ENCODE data around the gene STARD3. TPM values are rescaled to one million over a fixed set of nuclear protein-coding genes. Genes with fewer than 3 reads are reported as not detected.

The STARD3 gene
- total and polyA plus RNA-seq, 2 of the 13 experiments (the other 11 are each of a cell fraction or from before 2014, with no cell fraction given): 34.6 to 100 TPM

DNA sequence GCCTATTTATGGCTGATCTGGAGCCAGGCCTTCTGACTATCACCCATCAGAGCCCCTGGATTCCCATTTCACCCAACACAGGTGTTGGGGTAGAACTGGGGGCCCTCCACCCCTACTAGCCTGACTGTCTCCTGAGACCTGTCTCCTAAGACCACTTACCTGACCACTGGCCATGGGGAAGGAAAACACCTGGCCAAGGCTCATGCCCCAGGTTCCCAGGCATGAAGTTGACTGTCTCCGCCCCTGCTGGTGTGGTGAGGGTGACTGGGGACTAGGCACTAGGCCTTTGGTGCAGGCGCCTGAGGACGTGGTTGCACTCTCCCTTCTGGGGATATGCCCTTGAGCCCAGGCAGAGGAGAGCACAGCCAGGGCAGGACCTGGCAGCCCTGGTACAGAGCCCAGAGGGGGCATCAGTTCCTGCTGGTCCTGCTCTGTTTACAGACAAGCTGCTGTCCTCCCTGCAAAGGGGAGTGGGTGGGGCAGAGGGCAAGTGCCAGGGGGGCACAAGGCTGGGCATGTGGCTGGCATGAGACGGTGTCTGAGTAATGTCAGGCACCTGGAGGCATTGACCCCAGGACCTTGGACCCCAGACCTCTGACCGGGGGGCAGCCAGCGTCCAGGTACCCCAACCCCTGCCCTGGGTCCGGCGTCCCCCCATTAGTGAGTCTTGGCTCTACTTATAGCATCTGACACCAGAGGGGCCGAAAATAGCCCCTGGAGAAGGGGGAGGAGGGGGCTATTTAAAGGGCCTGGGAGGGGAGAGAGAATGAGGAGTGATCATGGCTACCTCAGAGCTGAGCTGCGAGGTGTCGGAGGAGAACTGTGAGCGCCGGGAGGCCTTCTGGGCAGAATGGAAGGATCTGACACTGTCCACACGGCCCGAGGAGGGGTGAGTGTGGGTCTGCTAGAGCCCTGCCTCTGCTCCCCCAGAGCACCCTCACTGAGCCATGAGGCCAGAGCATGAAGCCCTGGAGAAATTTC is 27.9 kb downstream of the STARD3 start, which contains the start of gene TCAP (continued):
- TF ChIP-seq, protein P1, sequence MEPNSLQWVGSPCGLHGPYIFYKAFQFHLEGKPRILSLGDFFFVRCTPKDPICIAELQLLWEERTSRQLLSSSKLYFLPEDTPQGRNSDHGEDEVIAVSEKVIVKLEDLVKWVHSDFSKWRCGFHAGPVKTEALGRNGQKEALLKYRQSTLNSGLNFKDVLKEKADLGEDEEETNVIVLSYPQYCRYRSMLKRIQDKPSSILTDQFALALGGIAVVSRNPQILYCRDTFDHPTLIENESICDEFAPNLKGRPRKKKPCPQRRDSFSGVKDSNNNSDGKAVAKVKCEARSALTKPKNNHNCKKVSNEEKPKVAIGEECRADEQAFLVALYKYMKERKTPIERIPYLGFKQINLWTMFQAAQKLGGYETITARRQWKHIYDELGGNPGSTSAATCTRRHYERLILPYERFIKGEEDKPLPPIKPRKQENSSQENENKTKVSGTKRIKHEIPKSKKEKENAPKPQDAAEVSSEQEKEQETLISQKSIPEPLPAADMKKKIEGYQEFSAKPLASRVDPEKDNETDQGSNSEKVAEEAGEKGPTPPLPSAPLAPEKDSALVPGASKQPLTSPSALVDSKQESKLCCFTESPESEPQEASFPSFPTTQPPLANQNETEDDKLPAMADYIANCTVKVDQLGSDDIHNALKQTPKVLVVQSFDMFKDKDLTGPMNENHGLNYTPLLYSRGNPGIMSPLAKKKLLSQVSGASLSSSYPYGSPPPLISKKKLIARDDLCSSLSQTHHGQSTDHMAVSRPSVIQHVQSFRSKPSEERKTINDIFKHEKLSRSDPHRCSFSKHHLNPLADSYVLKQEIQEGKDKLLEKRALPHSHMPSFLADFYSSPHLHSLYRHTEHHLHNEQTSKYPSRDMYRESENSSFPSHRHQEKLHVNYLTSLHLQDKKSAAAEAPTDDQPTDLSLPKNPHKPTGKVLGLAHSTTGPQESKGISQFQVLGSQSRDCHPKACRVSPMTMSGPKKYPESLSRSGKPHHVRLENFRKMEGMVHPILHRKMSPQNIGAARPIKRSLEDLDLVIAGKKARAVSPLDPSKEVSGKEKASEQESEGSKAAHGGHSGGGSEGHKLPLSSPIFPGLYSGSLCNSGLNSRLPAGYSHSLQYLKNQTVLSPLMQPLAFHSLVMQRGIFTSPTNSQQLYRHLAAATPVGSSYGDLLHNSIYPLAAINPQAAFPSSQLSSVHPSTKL (CRISPR knock-in tag; IDR thresholded peaks at IDR 0.05): no peak
- TF ChIP-seq ZNF629 (CRISPR knock-in tag; conservative IDR thresholded peaks at IDR 0.05) (0 out of 2 replicates have a peak, but pooled peaks have one; percentile 9), BRD4 (CRISPR knock-in tag; IDR thresholded peaks at IDR 0.05) (0 out of 2 replicates have a peak, but pooled peaks have one; percentile 33), ZNF709 (CRISPR knock-in tag; IDR thresholded peaks at IDR 0.05) (peak; percentile 25; the same call in 1 of the 2 replicates), HMG20A (CRISPR knock-in tag; IDR thresholded peaks at IDR 0.05; ENCODE audit: borderline replicate concordance) (no peak), EED (CRISPR knock-in tag; IDR thresholded peaks at IDR 0.05) (peak; percentile 67; the same call in 1 of the 2 replicates), GABPA (IDR thresholded peaks at IDR 0.05; ENCODE audit: low read depth, low read length) (no peak), GABPA (CRISPR knock-in tag; IDR thresholded peaks at IDR 0.05; ENCODE audit: low read depth) (no peak), GLI4 (CRISPR knock-in tag; IDR thresholded peaks at IDR 0.05; ENCODE audit: borderline replicate concordance) (0 out of 2 replicates have a peak, but pooled peaks have one; percentile 2), ZNF180 (CRISPR knock-in tag; IDR thresholded peaks at IDR 0.05; ENCODE audit: borderline replicate concordance, low read depth) (no peak), POLR2G (IDR thresholded peaks at IDR 0.05; ENCODE audit: low read depth, low read length) (0 out of 2 replicates have a peak, but pooled peaks have one; percentile 6), ZIK1 (CRISPR knock-in tag; IDR thresholded peaks at IDR 0.05; ENCODE audit: borderline replicate concordance, low read depth) (no peak), ZNF761 (CRISPR knock-in tag; conservative IDR thresholded peaks at IDR 0.05) (no peak), ZNF253 (CRISPR knock-in tag; IDR thresholded peaks at IDR 0.05; ENCODE audit: borderline replicate concordance) (peak; percentile 54; the same call in 1 of the 2 replicates), ADNP (CRISPR knock-in tag; IDR thresholded peaks at IDR 0.05) (0 out of 2 replicates have a peak, but pooled peaks have one; percentile 31), KLF12 (CRISPR knock-in tag; IDR thresholded peaks at IDR 0.05; ENCODE audit: borderline replicate concordance) (0 out of 2 replicates have a peak, but pooled peaks have one; percentile 27), HDAC1 (CRISPR knock-in tag; IDR thresholded peaks at IDR 0.05) (peak; percentile 10), AGO1 (IDR thresholded peaks at IDR 0.05; ENCODE audit: low read depth, low read length, poor library complexity, severe bottlenecking) (peak; percentile 48), ZNF619 (CRISPR knock-in tag; IDR thresholded peaks at IDR 0.05) (no peak), ATF7 (IDR thresholded peaks at IDR 0.05) (no peak), ATF7 (CRISPR knock-in tag; IDR thresholded peaks at IDR 0.05) (peak; percentile 3; the same call in 1 of the 2 replicates), SRY (CRISPR knock-in tag; IDR thresholded peaks at IDR 0.05) (no peak), ZNF569 (CRISPR knock-in tag; IDR thresholded peaks at IDR 0.05; ENCODE audit: borderline replicate concordance) (no peak), MTF1 (CRISPR knock-in tag; IDR thresholded peaks at IDR 0.05) (0 out of 2 replicates have a peak, but pooled peaks have one; percentile 27), ZNF772 (CRISPR knock-in tag; IDR thresholded peaks at IDR 0.05) (0 out of 2 replicates have a peak, but pooled peaks have one; percentile 21)

Measured in HepG2 (cell line).